A204.1 (cell line): Measurements from ENCODE around the gene DPF3.

Experiments
- FAIRE-seq: peaks from 2 replicates; lab custom pipeline; 2012; peaks lifted over from hg19 to GRCh38; lab: Jason Lieb, UNC

The DPF3 gene

GRCh38 chr14:72904840-72905561, 11.1 kb upstream of the DPF3 start:
- peak; percentile 32 for FAIRE-seq

GRCh38 chr14:72904218-72904617, 10.3 kb upstream of the DPF3 start:
- no peak for FAIRE-seq

GRCh38 chr14:72903716-72904115, 9.8 kb upstream of the DPF3 start:
- FAIRE-seq = no peak

- FAIRE-seq = no peak
These were observed 9.1 kb upstream of the DPF3 start for GRCh38 chr14:72902801-72903530.

GRCh38 chr14:72901361-72901760, 7.5 kb upstream of the DPF3 start:
- FAIRE-seq = no peak

GRCh38 chr14:72898448-72898847, 4.5 kb upstream of the DPF3 start:
- no peak for FAIRE-seq

- no peak for FAIRE-seq
These were observed 900 bp upstream of the DPF3 start for GRCh38 chr14:72894623-72895378.

- no peak for FAIRE-seq
These were observed 372 bp upstream of the DPF3 start for GRCh38 chr14:72894323-72894622.

- no peak for FAIRE-seq
These were observed 844 bp downstream of the DPF3 start for GRCh38 chr14:72892879-72893635.

GRCh38 chr14:72892103-72892878, 1.6 kb downstream of the DPF3 start:
- FAIRE-seq = no peak

- FAIRE-seq = no peak
These were observed 2.2 kb downstream of the DPF3 start for GRCh38 chr14:72891666-72892102.

- no peak for FAIRE-seq
These were observed 4.5 kb downstream of the DPF3 start for GRCh38 chr14:72889366-72889765.

- FAIRE-seq = no peak
These were observed 5.2 kb downstream of the DPF3 start for GRCh38 chr14:72888636-72889201.

GRCh38 chr14:72888192-72888591, 5.7 kb downstream of the DPF3 start:
- FAIRE-seq = no peak

- FAIRE-seq = no peak
These were observed 6.4 kb downstream of the DPF3 start for GRCh38 chr14:72887514-72887913.

GRCh38 chr14:72884386-72884785, 9.5 kb downstream of the DPF3 start:
- no peak for FAIRE-seq

- FAIRE-seq = no peak
These were observed 9.9 kb downstream of the DPF3 start for GRCh38 chr14:72883961-72884360.

- FAIRE-seq = no peak
These were observed 10.8 kb downstream of the DPF3 start for GRCh38 chr14:72883109-72883508.

GRCh38 chr14:72882463-72882862, 11.4 kb downstream of the DPF3 start:
- FAIRE-seq = no peak

GRCh38 chr14:72882047-72882446, 11.9 kb downstream of the DPF3 start:
- no peak for FAIRE-seq

- FAIRE-seq = no peak
These were observed 12.4 kb downstream of the DPF3 start for GRCh38 chr14:72881543-72881942.
